ENCODE data around the gene BAG5.
A peak's percentile ranks its signal among the peaks of the same experiment; 100 is the strongest.

BAG5 gene

DNA sequence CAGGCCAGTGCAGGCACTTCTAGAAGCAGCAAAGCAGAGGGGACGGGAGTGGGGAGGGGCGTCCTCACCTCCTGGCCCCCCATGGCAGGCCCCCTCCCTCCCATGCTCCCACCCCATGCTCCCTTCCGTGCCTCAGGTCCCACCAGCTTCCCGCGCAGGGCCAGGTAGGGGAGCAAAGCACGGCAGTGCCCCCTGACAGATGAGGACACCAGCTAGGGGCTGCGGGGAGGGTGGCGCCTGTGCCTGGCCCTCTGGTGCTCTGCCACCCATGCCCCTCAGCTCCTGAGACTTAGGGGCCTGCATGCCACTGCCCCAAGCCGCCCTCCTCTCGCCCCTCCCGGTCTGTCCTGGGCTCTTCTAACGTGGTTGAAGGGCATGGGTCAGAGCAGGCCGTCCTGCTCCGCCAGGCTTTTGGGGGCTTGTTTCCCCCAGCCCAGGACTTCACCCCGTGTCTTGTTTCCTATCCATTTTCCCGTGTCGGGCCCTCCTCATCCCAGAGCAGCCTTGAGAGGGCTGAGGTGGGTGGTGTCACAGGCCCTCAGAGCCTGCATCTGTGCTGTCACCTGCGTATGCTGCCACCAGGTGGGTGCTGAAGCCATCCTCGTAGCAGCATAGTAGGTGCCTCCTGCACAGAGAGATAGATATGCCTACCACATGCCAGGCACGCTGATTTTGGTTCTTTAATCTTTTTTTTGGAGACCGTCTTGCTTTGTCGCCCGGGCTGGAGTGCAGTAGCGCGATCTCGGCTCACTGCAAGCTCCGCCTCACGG is 23.2 kb downstream of the BAG5 start:
- Histone ChIP-seq H4K8ac (ENCODE audit: low read depth, low read length) (no peak overlapping the region), H2AK5ac (ENCODE audit: low read length) (no peak overlapping the region), H3K23ac (ENCODE audit: low read length) (no peak overlapping the region), H3K4me1 (ENCODE audit: control insufficient read depth, low read depth, low read length) (peaks cover 7% of the 10 kb centered on the region), H3K4me3 (ENCODE audit: low read length) (no peak overlapping the region), H3K4me2 (ENCODE audit: low read length) (no peak overlapping the region), H3K18ac (ENCODE audit: low read length) (no peak overlapping the region), H3K56ac (ENCODE audit: low read length) (no peak overlapping the region), H3K36me3 (ENCODE audit: control insufficient read depth, insufficient read depth, low read length) (no peaks in the 10 kb centered on the region), H3K27ac (ENCODE audit: low read depth, low read length) (no peak overlapping the region), H2BK120ac (ENCODE audit: low read depth, low read length) (no peak overlapping the region), H3K79me2 (ENCODE audit: control insufficient read depth, insufficient read depth, low read length) (no peaks in the 10 kb centered on the region), H3K27me3 (ENCODE audit: insufficient read depth, low read length, poor library complexity) (no peaks in the 10 kb centered on the region), H2BK15ac (replicated peaks; ENCODE audit: low read depth) (no peak overlapping the region), H3K9ac (ENCODE audit: low read length) (no peak overlapping the region), H2BK5ac (ENCODE audit: low read length) (no peak overlapping the region), H3K79me1 (ENCODE audit: low read length) (no peaks in the 10 kb centered on the region), H4K5ac (ENCODE audit: low read length) (no peak overlapping the region), H3K4ac (ENCODE audit: low read depth, low read length) (no peak overlapping the region)
- no CpG with 5 or more reads among the region's 28 CpGs for WGBS (ENCODE audit: extremely low coverage, insufficient coverage, low lambda C conversion rate)
- peak; percentile 26 for DNase-seq

DNA sequence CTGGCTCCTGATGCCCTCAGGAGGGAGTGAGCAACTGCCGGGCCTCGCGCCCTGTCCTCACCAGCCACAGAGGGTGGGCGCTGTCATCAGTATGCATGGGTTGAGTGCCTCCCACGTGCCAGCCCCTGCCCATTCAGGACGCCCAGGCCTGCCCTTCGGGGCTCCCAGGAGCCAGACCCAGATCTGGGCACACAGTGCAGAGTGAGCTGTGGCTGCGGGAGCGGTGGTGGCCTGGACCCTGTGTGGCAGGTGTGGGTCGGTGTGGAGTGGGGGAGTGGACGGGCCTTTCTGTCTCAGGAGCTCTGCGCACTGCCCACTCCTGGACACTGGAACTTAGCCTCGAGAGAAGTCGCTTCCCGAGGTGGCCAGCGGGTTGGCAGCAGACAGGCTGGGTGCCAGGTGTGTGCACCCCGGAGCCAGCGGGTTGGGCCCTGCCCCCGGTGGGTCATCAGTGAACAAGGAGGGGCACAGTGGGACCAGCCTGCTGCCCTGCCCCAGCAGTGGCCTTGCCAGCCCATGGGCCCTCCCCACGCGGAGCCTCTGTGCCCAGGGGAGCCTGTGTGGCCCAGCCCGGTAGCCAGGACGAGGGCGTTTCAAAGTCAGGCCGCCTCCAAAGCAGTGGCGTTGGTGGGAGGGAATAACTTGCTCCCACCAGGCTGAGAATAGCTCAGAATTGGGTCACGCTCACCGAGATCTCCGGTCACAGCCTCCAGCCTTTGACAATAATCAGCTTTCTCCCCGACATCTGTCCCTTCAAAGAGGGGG is 24.0 kb downstream of the BAG5 start:
- Histone ChIP-seq H2BK120ac (ENCODE audit: low read depth, low read length) (no peak overlapping the region), H2BK15ac (replicated peaks; ENCODE audit: low read depth) (no peak overlapping the region), H3K23ac (ENCODE audit: low read length) (no peak overlapping the region), H3K4me1 (ENCODE audit: control insufficient read depth, low read depth, low read length) (peaks cover 7% of the 10 kb centered on the region), H3K79me2 (ENCODE audit: control insufficient read depth, insufficient read depth, low read length) (no peaks in the 10 kb centered on the region), H3K79me1 (ENCODE audit: low read length) (no peaks in the 10 kb centered on the region), H3K9ac (ENCODE audit: low read length) (no peak overlapping the region), H2AK5ac (ENCODE audit: low read length) (no peak overlapping the region), H3K4me2 (ENCODE audit: low read length) (no peak overlapping the region), H4K5ac (ENCODE audit: low read length) (no peak overlapping the region), H3K56ac (ENCODE audit: low read length) (no peak overlapping the region), H3K4me3 (ENCODE audit: low read length) (no peak overlapping the region), H3K36me3 (ENCODE audit: control insufficient read depth, insufficient read depth, low read length) (no peaks in the 10 kb centered on the region), H3K18ac (ENCODE audit: low read length) (no peak overlapping the region), H3K4ac (ENCODE audit: low read depth, low read length) (no peak overlapping the region), H3K27me3 (ENCODE audit: insufficient read depth, low read length, poor library complexity) (no peaks in the 10 kb centered on the region), H2BK5ac (ENCODE audit: low read length) (no peak overlapping the region), H4K8ac (ENCODE audit: low read depth, low read length) (no peak overlapping the region), H3K27ac (ENCODE audit: low read depth, low read length) (no peak overlapping the region)
- no peak for DNase-seq
- no CpG with 5 or more reads among the region's 30 CpGs for WGBS (ENCODE audit: extremely low coverage, insufficient coverage, low lambda C conversion rate)

DNA sequence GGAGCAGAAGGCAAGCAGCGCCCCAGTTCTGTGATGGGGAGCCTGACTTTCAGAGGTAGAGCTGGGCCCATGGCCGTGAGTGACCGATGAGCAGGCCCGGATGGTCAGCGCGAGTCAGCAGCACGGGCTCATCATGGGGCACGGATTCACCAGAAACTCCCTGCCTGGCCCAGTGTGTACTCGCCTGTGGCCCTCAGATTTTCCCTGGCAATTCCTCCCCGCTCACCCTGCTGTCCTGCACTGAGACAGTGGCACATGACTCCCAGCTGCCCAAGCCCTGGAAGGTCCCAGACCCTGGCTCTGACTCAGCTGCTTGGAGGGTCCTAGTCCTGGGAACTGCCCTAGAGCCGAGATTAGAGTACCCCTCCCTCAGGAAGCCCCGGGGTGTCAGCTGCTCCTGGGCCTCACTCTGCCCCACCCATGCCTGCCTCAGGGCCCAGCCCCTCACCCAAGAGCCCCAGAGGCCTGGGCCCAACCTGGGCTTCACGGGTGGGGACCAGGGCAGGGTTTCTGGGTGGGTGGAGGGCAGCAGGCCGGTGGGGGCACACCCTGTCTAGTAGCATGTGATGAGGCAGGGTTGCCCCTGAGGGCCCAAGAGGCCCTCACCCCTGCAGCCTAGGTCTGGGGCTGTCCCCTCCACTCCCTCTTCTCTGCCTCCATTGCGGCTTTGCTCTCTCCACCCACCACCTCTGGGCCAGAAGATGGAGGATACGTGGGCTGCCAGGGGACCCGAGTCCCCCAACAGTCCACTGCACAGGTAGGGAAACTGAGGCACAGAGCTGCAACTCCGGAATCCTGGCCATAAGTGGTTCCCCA is 25.1 kb downstream of the BAG5 start:
- Histone ChIP-seq H3K18ac (ENCODE audit: low read length) (no peak overlapping the region), H3K4me3 (ENCODE audit: low read length) (no peak overlapping the region), H3K23ac (ENCODE audit: low read length) (no peak overlapping the region), H3K4me1 (ENCODE audit: control insufficient read depth, low read depth, low read length) (peaks cover 3% of the 10 kb centered on the region), H4K8ac (ENCODE audit: low read depth, low read length) (no peak overlapping the region), H2BK5ac (ENCODE audit: low read length) (no peak overlapping the region), H3K27ac (ENCODE audit: low read depth, low read length) (no peak overlapping the region), H3K4me2 (ENCODE audit: low read length) (no peak overlapping the region), H2BK120ac (ENCODE audit: low read depth, low read length) (no peak overlapping the region), H3K9ac (ENCODE audit: low read length) (no peak overlapping the region), H3K4ac (ENCODE audit: low read depth, low read length) (no peak overlapping the region), H2AK5ac (ENCODE audit: low read length) (no peak overlapping the region), H4K5ac (ENCODE audit: low read length) (no peak overlapping the region), H3K79me2 (ENCODE audit: control insufficient read depth, insufficient read depth, low read length) (no peaks in the 10 kb centered on the region), H2BK15ac (replicated peaks; ENCODE audit: low read depth) (no peak overlapping the region), H3K36me3 (ENCODE audit: control insufficient read depth, insufficient read depth, low read length) (no peaks in the 10 kb centered on the region), H3K79me1 (ENCODE audit: low read length) (no peaks in the 10 kb centered on the region), H3K27me3 (ENCODE audit: insufficient read depth, low read length, poor library complexity) (no peaks in the 10 kb centered on the region), H3K56ac (ENCODE audit: low read length) (no peak overlapping the region)
- WGBS (ENCODE audit: extremely low coverage, insufficient coverage, low lambda C conversion rate), result no CpG with 5 or more reads among the region's 18 CpGs
- no peak for DNase-seq

DNA sequence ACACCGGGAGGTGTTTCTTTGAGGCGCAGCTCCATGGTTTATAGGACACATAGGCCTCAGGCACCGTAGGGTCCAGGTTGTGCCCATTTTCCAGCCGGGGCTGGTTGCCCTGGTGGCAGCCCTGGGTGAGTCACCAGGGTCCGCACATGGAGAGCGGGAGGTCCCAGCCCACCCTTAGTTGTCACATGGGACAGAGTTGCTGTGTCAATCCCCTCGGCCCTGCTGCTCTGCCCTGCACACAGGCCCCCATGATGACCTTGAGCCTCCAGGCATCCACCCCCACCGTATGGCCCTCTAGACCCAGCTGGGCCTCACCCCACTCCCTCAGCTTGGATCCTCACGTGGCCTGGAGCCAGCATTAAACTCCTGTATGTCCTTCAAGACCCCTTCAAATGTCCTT is 25.8 kb downstream of the BAG5 start:
- H3K23ac ChIP-seq (ENCODE audit: low read length), result no peak overlapping the region
- peaks cover under 1% of the 10 kb centered on the region for H3K79me1 ChIP-seq (ENCODE audit: low read length)
- H3K18ac ChIP-seq (ENCODE audit: low read length), result no peak overlapping the region
- no peak overlapping the region for H3K4me2 ChIP-seq (ENCODE audit: low read length)
- no peak overlapping the region for H3K27ac ChIP-seq (ENCODE audit: low read depth, low read length)
- H3K4me1 ChIP-seq (ENCODE audit: control insufficient read depth, low read depth, low read length), result no peaks in the 10 kb centered on the region
- no peaks in the 10 kb centered on the region for H3K27me3 ChIP-seq (ENCODE audit: insufficient read depth, low read length, poor library complexity)
- H3K4ac ChIP-seq (ENCODE audit: low read depth, low read length), result no peak overlapping the region
- H2BK15ac ChIP-seq (replicated peaks; ENCODE audit: low read depth), result no peak overlapping the region
- H4K8ac ChIP-seq (ENCODE audit: low read depth, low read length), result no peak overlapping the region
- no peaks in the 10 kb centered on the region for H3K79me2 ChIP-seq (ENCODE audit: control insufficient read depth, insufficient read depth, low read length)
- H3K56ac ChIP-seq (ENCODE audit: low read length), result no peak overlapping the region
- DNase-seq, result no peak
- no peak overlapping the region for H2BK120ac ChIP-seq (ENCODE audit: low read depth, low read length)
- H3K4me3 ChIP-seq (ENCODE audit: low read length), result no peak overlapping the region
- no peak overlapping the region for H2AK5ac ChIP-seq (ENCODE audit: low read length)
- no peak overlapping the region for H4K5ac ChIP-seq (ENCODE audit: low read length)
- no peak overlapping the region for H2BK5ac ChIP-seq (ENCODE audit: low read length)
- H3K9ac ChIP-seq (ENCODE audit: low read length), result no peak overlapping the region
- WGBS (ENCODE audit: extremely low coverage, insufficient coverage, low lambda C conversion rate), result no CpG with 5 or more reads among the region's 9 CpGs
- H3K36me3 ChIP-seq (ENCODE audit: control insufficient read depth, insufficient read depth, low read length), result no peaks in the 10 kb centered on the region

DNA sequence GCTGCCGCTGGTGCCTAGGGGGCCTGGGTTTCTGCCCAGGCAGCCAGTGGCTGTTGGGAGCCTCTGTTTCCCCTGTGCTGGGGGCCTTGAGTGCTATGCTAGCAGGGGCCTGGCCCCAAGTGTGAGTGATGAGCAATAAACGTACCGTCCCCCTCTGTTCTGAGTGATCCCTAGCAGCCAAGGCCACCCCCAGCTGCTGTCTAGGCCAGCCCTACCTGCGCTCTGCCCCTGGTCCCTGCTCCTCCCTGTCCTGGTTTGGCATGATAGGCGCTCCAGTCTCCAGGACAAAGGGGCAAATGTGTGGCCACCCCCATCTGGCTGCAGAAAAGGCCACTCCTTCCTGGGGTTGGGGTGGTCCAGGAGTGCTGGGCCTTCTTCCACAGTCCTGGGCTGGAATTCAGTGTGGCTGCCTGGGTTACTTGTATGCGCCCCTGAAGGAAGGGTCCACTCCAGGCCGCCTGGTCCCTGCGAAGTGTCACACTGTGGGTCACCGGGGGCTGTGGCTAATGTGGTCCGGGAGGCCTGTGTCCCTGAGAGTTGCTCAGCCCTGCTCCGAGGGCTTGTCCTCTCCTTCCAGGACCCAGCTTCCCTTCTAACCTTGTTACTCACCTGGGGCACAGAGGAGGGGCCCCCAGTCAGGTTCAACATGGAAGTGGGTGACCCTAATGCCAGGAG is 26.4 kb downstream of the BAG5 start:
- no CpG with 5 or more reads among the region's 11 CpGs for WGBS (ENCODE audit: extremely low coverage, insufficient coverage, low lambda C conversion rate)

More for the DNA sequence above, 26.4 kb downstream of the BAG5 start:
- H3K9ac ChIP-seq (ENCODE audit: low read length), result no peak overlapping the region
- H3K36me3 ChIP-seq (ENCODE audit: control insufficient read depth, insufficient read depth, low read length), result no peaks in the 10 kb centered on the region
- H3K4me2 ChIP-seq (ENCODE audit: low read length), result no peak overlapping the region
- H3K79me1 ChIP-seq (ENCODE audit: low read length), result peaks cover 3% of the 10 kb centered on the region
- H2AK5ac ChIP-seq (ENCODE audit: low read length), result no peak overlapping the region
- no peak overlapping the region for H3K23ac ChIP-seq (ENCODE audit: low read length)
- H3K4me1 ChIP-seq (ENCODE audit: control insufficient read depth, low read depth, low read length), result no peaks in the 10 kb centered on the region
- H3K56ac ChIP-seq (ENCODE audit: low read length), result no peak overlapping the region
- H3K18ac ChIP-seq (ENCODE audit: low read length), result no peak overlapping the region
- H3K4me3 ChIP-seq (ENCODE audit: low read length), result no peak overlapping the region
- no peaks in the 10 kb centered on the region for H3K79me2 ChIP-seq (ENCODE audit: control insufficient read depth, insufficient read depth, low read length)
- no peak overlapping the region for H4K8ac ChIP-seq (ENCODE audit: low read depth, low read length)
- no peaks in the 10 kb centered on the region for H3K27me3 ChIP-seq (ENCODE audit: insufficient read depth, low read length, poor library complexity)
- H3K27ac ChIP-seq (ENCODE audit: low read depth, low read length), result no peak overlapping the region
- H2BK15ac ChIP-seq (replicated peaks; ENCODE audit: low read depth), result no peak overlapping the region
- H2BK5ac ChIP-seq (ENCODE audit: low read length), result no peak overlapping the region
- no peak overlapping the region for H2BK120ac ChIP-seq (ENCODE audit: low read depth, low read length)
- no peak overlapping the region for H4K5ac ChIP-seq (ENCODE audit: low read length)
- DNase-seq, result no peak
- H3K4ac ChIP-seq (ENCODE audit: low read depth, low read length), result no peak overlapping the region
